ENCODE data around the gene CIZ1. TPM values are rescaled to one million over a fixed set of nuclear protein-coding genes. Genes with fewer than 3 reads are reported as not detected.
"Not testable (repeated sequence)": the region's sequence is repeated elsewhere in the genome, so short reads cannot be mapped to it uniquely, and the experiment has no call there.

The CIZ1 gene, protein sequence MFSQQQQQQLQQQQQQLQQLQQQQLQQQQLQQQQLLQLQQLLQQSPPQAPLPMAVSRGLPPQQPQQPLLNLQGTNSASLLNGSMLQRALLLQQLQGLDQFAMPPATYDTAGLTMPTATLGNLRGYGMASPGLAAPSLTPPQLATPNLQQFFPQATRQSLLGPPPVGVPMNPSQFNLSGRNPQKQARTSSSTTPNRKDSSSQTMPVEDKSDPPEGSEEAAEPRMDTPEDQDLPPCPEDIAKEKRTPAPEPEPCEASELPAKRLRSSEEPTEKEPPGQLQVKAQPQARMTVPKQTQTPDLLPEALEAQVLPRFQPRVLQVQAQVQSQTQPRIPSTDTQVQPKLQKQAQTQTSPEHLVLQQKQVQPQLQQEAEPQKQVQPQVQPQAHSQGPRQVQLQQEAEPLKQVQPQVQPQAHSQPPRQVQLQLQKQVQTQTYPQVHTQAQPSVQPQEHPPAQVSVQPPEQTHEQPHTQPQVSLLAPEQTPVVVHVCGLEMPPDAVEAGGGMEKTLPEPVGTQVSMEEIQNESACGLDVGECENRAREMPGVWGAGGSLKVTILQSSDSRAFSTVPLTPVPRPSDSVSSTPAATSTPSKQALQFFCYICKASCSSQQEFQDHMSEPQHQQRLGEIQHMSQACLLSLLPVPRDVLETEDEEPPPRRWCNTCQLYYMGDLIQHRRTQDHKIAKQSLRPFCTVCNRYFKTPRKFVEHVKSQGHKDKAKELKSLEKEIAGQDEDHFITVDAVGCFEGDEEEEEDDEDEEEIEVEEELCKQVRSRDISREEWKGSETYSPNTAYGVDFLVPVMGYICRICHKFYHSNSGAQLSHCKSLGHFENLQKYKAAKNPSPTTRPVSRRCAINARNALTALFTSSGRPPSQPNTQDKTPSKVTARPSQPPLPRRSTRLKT
- 100 to 1,000 TPM; 140 to 153 TPM for total RNA-seq

DNA sequence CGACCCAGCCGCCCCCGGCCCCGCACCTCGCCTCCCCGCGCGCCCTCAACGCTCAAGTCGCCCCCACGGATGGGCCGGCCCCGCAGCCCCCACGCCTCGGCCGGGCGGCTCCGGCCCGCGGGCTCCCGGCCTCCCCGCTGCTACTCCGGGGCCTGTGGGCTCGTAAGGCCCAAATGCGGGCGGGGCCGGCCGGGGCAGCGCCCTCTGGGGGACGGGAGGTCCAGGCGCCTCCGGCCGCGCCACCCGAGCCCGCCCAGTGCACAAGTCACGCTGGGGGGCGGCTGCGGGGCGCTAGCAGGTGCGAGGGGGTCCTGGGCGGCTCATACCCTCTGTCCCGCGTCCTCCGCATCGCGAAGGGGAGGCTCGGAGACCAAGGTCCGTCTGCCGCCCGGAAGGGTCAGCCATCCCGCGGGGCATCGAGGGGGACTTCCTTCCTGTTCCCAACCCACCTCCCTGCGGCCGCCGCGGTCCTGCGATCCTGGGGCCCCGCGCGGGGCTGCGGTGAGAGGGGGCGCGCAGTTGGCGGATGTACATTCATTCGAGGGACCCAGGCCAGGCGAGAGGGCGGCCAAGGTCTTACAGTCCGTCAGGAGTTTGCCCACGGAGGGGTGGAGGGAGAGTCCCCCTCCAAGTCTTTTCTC is at the start of gene CIZ1:
CIZ1 (minus strand) TSS at position 167 of the 641 bp plus-strand sequence. CDS start 715 bp downstream, outside the sequence.
- H3K9me3 Mint-ChIP-seq (ENCODE audit: low read depth): no peaks in the 10 kb centered on the region
- H3K36me3 Mint-ChIP-seq: peaks cover 14% of the 10 kb centered on the region
- H3K4me3 Mint-ChIP-seq: peak within 1 kb of the TSS; percentile 99
- H3K27ac Mint-ChIP-seq: peak within 1 kb of the TSS; percentile 93
- ATAC-seq (peak; percentile 91), DNase-seq (peak; percentile 81)
- H3K27me3 Mint-ChIP-seq: no peaks in the 10 kb centered on the region
- H3K4me1 Mint-ChIP-seq: peaks cover 42% of the 10 kb centered on the region
- CTCF ChIA-PET: interaction anchor here (0.8 to 3.1 kb wide), 6 partner anchors 9 to 150 kb away, joined by 3 to 24 read pairs (median 8); partner anchors contain the start of genes BBLN and DNM1

DNA sequence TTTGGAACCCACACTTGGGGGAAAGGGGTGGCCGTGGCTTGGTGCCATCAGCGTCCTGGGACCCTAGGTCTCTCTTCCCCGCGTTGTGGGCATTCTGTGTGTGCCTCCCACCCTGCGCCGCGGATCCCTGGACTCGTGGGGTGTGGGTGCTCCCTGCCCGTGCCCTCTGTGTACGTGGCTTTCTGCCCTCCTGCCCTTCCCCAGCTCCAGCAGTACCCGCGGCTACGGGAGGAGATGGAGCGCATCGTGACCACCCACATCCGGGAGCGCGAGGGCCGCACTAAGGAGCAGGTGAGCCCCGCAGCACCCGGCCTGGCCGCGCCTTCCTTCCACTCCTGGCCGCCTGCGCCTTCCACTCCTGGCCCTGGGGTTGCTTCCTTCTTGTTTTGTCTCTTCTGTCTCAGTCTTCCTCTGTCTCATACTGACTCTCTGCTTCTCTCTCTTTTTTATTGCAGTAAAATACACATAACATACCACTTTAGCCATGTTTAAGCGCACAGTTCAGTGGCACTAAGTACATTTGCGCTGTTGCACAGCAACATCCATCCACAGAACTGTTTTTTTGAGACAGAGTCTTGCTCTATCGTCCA is 42.5 kb upstream of the CIZ1 start:
- no peak for DNase-seq
- Mint-ChIP-seq H3K4me1 (no peaks in the 10 kb centered on the region), H3K4me3 (no peak overlapping the region), H3K27ac (no peak overlapping the region), H3K27me3 (no peaks in the 10 kb centered on the region), H3K9me3 (ENCODE audit: low read depth) (no peaks in the 10 kb centered on the region), H3K36me3 (no peaks in the 10 kb centered on the region)
- ATAC-seq: no peak
- CTCF ChIA-PET: no interaction called here

DNA sequence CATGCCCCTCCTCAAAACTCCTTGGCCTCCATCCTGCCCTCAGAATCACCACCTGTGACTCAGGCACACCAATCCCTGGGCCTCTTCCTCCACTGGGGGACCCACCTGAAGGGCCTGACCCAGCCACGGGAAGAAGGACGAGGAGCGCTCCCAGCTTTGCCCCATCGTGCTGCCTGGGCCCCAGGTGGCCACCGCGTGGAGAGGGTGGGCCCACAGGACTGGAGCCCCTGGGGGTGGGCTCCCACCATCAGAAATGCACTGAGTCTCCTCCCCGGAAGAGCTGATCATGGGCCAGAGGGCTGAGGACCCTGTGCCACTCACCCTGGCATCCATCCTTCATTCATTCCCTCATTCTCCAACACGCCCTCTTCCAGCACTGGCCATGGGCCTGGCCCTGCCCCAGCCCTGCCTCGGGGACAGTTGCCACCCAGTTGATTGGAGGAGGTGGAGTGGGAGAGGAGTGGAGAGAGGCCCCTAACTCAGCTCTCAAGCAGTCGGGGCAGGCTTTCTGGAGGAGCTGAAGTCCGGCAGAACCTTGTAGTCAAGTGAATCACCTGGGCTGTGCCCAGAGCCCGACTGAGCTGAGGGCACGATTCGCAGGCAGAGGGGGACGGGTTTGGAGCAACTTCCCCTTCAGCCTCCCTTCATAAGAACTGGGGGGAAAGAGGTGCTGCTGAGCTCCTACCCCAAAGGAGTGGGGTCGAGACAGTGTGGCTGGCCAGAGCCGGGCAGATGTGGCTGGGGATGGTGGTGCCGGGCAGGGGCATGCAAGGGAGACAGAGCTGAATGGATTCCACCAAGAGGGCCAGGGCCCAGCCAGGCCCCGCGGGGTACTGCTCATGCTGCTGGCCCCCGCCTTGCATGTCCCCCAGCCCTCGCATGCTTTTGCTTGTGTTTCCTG is 41.4 kb upstream of the CIZ1 start:
- Mint-ChIP-seq H3K27ac (no peak overlapping the region), H3K4me3 (no peak overlapping the region), H3K9me3 (ENCODE audit: low read depth) (no peaks in the 10 kb centered on the region), H3K27me3 (peaks cover under 1% of the 10 kb centered on the region), H3K4me1 (no peaks in the 10 kb centered on the region), H3K36me3 (no peaks in the 10 kb centered on the region)
- CTCF ChIA-PET: no interaction called here
- DNase-seq (no peak), ATAC-seq (no peak)

DNA sequence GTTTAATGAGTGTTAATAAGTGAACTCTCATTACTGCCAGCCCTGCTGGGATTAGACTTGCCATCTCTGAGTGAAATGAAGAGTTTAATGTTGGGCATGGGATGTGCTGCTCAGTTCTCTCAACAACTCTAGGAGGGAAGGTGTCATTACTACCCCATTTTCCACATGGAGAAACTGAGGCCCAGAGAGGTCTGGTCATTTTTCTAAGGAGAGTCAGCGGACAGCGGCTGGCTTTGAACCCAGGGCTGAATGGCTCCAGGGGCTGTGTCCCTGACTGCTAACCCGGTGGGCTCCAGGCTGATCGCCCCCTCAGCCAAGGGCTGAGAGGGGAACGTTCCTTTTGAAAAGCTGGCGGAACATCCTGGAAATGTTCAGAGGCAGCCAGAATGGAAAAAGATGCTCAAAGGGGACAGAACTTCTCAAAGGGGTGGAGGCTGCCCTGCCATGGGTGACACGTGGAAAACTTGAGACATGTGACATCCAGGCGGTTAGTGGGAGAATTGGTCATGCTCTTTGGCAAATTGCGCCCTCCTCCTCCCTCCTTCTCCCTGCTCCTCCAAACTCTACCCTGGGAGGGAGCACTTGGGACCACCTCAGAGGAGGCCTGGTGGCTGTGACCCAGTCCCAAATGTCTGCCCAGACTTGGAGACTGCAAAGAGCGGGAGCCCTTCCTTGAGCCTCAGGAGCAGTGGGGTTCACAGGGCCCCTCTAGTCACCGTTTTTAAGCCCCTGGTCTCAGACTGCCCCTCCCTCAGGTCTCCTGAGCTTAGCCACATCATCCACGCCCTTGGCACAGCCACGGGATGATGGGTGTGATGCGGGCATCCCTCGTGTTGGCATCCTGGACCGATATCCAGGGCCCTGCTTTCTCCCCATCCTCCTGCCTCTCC is 40.5 kb upstream of the CIZ1 start:
- Mint-ChIP-seq H3K4me3 (no peak overlapping the region), H3K36me3 (no peaks in the 10 kb centered on the region), H3K27ac (no peak overlapping the region), H3K27me3 (peaks cover 4% of the 10 kb centered on the region), H3K9me3 (ENCODE audit: low read depth) (no peaks in the 10 kb centered on the region), H3K4me1 (no peaks in the 10 kb centered on the region)
- ATAC-seq (no peak), DNase-seq (no peak)
- CTCF ChIA-PET: no interaction called here

DNA sequence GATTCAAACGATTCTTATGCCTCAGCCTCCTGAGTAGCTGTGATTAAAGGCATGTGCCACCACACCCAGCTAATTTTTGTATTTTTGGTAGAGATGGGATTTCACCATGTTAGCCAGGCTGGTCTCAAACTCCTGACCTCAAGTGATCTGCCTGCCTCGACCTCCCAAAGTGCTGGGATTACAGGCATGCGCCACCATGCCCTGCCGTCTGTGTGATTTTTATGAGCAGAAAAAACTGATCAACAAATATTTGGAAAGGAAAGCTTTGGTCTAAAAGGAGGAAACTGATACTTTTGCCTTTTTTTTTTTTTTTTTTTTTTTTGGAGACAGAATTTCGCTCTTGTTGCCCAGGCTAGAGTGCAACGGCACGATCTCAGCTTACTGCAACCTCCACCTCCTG is 39.5 kb upstream of the CIZ1 start:
- H3K4me3 Mint-ChIP-seq; ATAC-seq; CTCF ChIA-PET; H3K9me3 Mint-ChIP-seq (ENCODE audit: low read depth); DNase-seq; H3K36me3 Mint-ChIP-seq; H3K4me1 Mint-ChIP-seq; H3K27me3 Mint-ChIP-seq; H3K27ac Mint-ChIP-seq: not testable (repeated sequence)

DNA sequence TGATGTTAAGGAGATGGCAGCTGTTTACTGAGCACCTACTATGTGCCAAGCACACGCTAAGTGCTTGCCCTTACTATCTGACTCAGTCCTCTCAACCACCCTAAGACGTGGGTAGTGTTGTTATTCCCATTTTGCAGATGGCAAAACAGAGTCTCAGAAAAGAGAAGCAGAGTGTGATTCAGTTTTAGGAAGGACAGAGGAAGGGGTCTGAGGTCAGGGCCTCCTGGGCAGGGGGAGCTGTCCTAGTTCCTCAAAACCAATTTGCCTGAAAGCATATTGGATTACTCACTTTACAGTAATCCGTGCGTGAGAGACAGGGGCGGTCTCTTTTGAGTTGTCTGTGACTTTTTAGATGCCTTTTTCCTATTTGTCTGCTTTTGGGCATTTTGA is 35.0 kb upstream of the CIZ1 start:
- CTCF ChIA-PET: interaction anchor here (0.8 kb wide), 1 partner anchor 19 kb away, joined by 4 read pairs; no protein-coding TSS in a partner anchor
- no peak overlapping the region for H3K4me3 Mint-ChIP-seq
- ATAC-seq: no peak

DNA sequence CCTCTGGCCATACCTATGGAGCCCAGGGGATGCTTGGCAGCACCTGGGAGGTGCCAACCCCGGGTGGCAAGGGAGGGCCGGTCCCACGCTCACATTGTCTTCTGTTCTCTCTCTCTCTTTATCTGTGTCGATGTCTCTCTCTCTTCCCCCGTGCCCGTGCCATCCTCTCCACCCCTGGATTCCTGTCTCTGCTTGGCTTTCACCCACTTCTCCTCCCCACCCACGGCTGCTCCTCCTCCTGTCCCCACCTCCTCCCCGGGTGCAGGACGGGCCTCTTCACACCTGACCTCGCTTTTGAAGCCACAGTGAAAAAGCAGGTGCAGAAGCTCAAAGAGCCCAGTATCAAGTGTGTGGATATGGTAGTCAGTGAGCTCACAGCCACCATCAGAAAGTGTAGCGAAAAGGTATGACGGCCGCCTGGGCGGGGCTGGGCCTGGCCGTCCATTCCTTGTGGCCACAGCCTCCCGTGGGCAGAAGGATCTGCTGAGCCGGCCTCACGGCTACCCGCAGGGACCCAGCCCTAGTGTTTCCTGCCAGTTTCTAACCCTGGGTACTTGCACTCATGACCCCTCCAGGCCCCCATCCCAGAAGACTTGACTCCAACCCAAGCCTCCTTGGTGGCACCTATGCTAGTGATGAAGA is 34.5 kb upstream of the CIZ1 start:
- Mint-ChIP-seq H3K36me3 (no peaks in the 10 kb centered on the region), H3K9me3 (ENCODE audit: low read depth) (no peaks in the 10 kb centered on the region), H3K4me3 (no peak overlapping the region), H3K4me1 (no peaks in the 10 kb centered on the region), H3K27ac (no peak overlapping the region), H3K27me3 (peaks cover 7% of the 10 kb centered on the region)
- DNase-seq: no peak
- CTCF ChIA-PET: interaction anchor here (0.8 to 0.9 kb wide), 2 partner anchors 19 to 29 kb away, joined by 3 to 4 read pairs; no protein-coding TSS in a partner anchor
- ATAC-seq: no peak

More for the DNA sequence above, 35.0 kb upstream of the CIZ1 start:
- DNase-seq: no peak
- no peaks in the 10 kb centered on the region for H3K9me3 Mint-ChIP-seq (ENCODE audit: low read depth)
- H3K27ac Mint-ChIP-seq: no peak overlapping the region
- no peaks in the 10 kb centered on the region for H3K36me3 Mint-ChIP-seq
- peaks cover 7% of the 10 kb centered on the region for H3K27me3 Mint-ChIP-seq
- H3K4me1 Mint-ChIP-seq: no peaks in the 10 kb centered on the region

DNA sequence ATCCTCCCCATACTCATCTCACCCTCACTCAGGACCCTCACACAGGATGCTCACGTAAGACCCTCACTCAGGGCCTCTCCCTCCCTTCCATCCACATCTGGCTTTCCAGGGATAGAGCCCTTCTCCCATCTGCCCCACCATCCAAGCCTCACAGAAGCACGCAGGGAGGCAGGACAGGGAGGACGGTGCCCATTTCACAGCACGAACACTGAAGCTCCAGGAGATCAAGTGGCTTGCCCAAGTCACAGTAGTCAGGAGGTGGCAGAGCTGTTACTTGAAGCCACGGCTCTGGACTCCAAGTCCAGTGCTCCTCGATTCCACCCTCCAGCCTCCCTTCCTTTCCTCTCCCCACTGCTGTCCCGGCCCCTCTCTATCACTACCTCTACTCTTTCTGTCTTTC is 33.5 kb upstream of the CIZ1 start:
- Mint-ChIP-seq H3K4me3 (no peak overlapping the region), H3K4me1 (no peaks in the 10 kb centered on the region), H3K27me3 (peaks cover 7% of the 10 kb centered on the region), H3K27ac (no peak overlapping the region), H3K9me3 (ENCODE audit: low read depth) (no peaks in the 10 kb centered on the region), H3K36me3 (no peaks in the 10 kb centered on the region)
- ATAC-seq (no peak), DNase-seq (no peak)
- CTCF ChIA-PET: no interaction called here

DNA sequence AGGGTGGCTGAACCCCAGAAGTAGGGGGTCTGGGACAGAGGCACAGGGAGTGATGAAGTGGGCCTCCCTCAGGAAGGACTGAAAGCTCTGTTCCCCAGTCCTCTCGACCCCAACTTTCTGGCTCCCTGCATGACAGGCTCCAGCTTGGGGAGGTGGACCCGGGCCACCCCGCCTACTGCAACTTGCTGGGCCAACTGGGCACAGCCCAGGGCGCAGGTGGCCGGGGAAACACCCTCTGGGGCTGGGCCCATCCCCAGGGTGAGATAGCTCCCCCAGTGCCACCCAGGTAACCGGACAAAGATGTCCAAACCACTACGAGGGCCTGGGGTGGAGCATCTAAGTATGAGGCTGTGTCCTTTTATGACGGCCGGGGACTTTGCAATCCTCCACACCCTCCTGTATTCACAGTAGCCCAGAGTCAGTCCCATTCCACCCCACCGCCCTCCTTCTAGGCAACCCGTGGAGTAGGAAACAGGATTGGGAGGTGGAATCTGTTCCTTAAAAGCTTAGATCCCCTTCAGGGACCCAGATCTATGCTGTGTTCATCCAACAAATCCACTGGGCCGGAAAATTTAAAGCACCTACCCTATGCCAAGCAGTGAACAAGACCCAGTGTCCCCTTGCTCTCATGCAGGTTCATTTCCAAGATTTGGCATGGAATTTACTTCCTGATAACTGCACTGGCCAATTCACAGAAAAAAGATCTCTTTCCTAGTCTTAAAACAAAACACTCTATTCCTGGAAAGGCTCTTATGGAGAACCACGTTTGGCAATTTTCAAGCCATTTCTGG is 31.7 kb upstream of the CIZ1 start:
- no peak overlapping the region for H3K4me3 Mint-ChIP-seq
- ATAC-seq: no peak
- CTCF ChIA-PET: no interaction called here

DNA sequence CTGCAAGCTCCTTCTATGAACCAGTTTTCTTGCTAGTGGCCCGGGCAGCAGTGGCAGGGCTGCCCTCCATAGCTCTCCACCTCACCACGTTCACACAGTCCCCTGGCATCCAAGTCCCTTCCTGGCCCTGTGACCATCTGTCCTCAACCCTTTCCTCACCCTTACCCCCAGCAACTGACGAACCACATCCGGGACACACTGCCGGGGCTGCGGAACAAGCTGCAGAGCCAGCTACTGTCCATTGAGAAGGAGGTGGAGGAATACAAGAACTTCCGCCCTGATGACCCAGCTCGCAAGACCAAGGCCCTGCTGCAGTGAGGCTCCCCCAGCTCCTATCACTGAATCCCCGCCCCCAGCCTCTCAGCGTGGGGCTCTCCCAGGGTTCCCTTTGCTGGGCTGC is 30.7 kb upstream of the CIZ1 start:
- ATAC-seq (no peak), DNase-seq (no peak)
- Mint-ChIP-seq H3K27ac (no peak overlapping the region), H3K27me3 (peaks cover 4% of the 10 kb centered on the region), H3K4me1 (peaks cover 14% of the 10 kb centered on the region), H3K4me3 (no peak overlapping the region), H3K36me3 (no peaks in the 10 kb centered on the region), H3K9me3 (ENCODE audit: low read depth) (no peaks in the 10 kb centered on the region)
- CTCF ChIA-PET: no interaction called here

More for the DNA sequence above, 31.7 kb upstream of the CIZ1 start:
- H3K4me1 Mint-ChIP-seq: peaks cover 11% of the 10 kb centered on the region
- no peaks in the 10 kb centered on the region for H3K9me3 Mint-ChIP-seq (ENCODE audit: low read depth)
- no peak overlapping the region for H3K27ac Mint-ChIP-seq
- H3K36me3 Mint-ChIP-seq: no peaks in the 10 kb centered on the region
- DNase-seq: no peak
- peaks cover 7% of the 10 kb centered on the region for H3K27me3 Mint-ChIP-seq

DNA sequence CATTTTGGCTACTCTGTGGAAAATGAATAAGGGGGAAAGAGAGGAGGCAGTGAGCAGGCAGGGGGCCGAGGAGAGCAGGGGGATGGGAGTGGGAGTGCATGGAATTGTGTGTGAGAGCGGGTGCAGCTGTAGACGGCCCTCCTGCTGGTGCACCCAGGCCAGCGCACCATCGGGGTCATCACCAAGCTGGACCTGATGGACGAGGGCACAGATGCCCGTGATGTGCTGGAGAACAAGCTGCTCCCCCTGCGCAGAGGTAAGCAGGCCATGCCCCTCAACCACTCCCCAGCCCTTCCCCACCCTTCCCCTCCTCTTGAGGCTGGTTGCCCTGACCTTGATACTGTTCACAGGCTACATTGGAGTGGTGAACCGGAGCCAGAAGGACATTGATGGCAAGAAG is 28.5 kb upstream of the CIZ1 start:
- Mint-ChIP-seq H3K4me3 (no peak overlapping the region), H3K9me3 (ENCODE audit: low read depth) (no peaks in the 10 kb centered on the region), H3K4me1 (peaks cover 14% of the 10 kb centered on the region), H3K36me3 (no peaks in the 10 kb centered on the region), H3K27me3 (no peaks in the 10 kb centered on the region), H3K27ac (no peak overlapping the region)
- ATAC-seq (no peak), DNase-seq (no peak)
- CTCF ChIA-PET: no interaction called here

All from activated CD8-positive, alpha-beta memory T cell treated with anti-CD3 and anti-CD28 coated beads, Interleukin-2, amount 10 ng/mL, durations not matched to agents 7 days and 5 days (primary cell).